HCT116 (cell line): ENCODE data around the gene KRT2.

Experiments used
- CEBPB ChIP-seq: IDR thresholded peaks from 2 replicates; pipeline ENCODE4 v1.6.1; 2012; ENCODE audit warnings: low read depth
- CTCF ChIP-seq, 3 experiments: fragments of 200-600 bp in 1 of 3; sonication (generic) in 1 of 3; IDR thresholded peaks in 2 of 3; conservative IDR thresholded peaks in 1 of 3; 2 replicates each; pipeline ENCODE4 v1.5.1; 2012 to 2017; ENCODE audit warnings: low read depth in 2 of 3, low read length in 2 of 3, antibody characterized with exemption in 1 of 3, borderline replicate concordance in 1 of 3, control low read depth in 1 of 3, mild to moderate bottlenecking in 1 of 3, mixed read lengths in 1 of 3, mixed run types in 1 of 3, moderate library complexity in 1 of 3; ENCODE audit not compliant: insufficient read depth in 1 of 3
- EZH2 ChIP-seq: fragments of 200-600 bp; sonication (generic); IDR thresholded peaks from 2 replicates; pipeline ENCODE4 v1.6.1; 2017; ENCODE audit warnings: antibody characterized with exemption, mixed run types
- EZH2phosphoT487 ChIP-seq: fragments of 200-600 bp; IDR thresholded peaks from 2 replicates; pipeline ENCODE4 v1.6.1; 2018; ENCODE audit warnings: antibody characterized with exemption, borderline replicate concordance
- POLR2AphosphoS5 ChIP-seq: IDR thresholded peaks from 2 replicates; pipeline ENCODE4 v1.6.1; 2011; ENCODE audit warnings: mild to moderate bottlenecking, low read depth, low read length, moderate library complexity
- TF ChIP-seq, protein P1 (sequence below): IDR thresholded peaks from 2 replicates; pipeline ENCODE4 v1.6.1; 2011; ENCODE audit warnings: mild to moderate bottlenecking, low read length, moderate library complexity; ENCODE audit not compliant: insufficient replicate concordance; ENCODE audit errors: extremely low read depth

- TF ChIP-seq CTCF (IDR thresholded peaks at IDR 0.05 in 2 of 3, conservative IDR thresholded peaks at IDR 0.05 in 1 of 3; ENCODE audit: borderline replicate concordance in 1 of 3, insufficient read depth in 1 of 3, low read depth in 2 of 3, low read length in 2 of 3), result no peak
- TF ChIP-seq POLR2AphosphoS5, result no peak
- TF ChIP-seq CEBPB, result no peak
- no peak for TF ChIP-seq EZH2
- TF ChIP-seq, protein P1, sequence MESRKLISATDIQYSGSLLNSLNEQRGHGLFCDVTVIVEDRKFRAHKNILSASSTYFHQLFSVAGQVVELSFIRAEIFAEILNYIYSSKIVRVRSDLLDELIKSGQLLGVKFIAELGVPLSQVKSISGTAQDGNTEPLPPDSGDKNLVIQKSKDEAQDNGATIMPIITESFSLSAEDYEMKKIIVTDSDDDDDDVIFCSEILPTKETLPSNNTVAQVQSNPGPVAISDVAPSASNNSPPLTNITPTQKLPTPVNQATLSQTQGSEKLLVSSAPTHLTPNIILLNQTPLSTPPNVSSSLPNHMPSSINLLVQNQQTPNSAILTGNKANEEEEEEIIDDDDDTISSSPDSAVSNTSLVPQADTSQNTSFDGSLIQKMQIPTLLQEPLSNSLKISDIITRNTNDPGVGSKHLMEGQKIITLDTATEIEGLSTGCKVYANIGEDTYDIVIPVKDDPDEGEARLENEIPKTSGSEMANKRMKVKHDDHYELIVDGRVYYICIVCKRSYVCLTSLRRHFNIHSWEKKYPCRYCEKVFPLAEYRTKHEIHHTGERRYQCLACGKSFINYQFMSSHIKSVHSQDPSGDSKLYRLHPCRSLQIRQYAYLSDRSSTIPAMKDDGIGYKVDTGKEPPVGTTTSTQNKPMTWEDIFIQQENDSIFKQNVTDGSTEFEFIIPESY, result no peak
- no peak for TF ChIP-seq EZH2phosphoT487
Measured at GRCh38 chr12:52655720-52656124, 3.7 kb upstream of the KRT2 start.
